Anterior cingulate cortex (tissue), 58 donors: ENCODE data around the gene KLF13.

Experiments
- DNase-seq, 58 donors: peaks; one replicate each; lab custom pipeline; 2025; lab: John Stamatoyannopoulos, UW

KLF13 gene

GRCh38 chr15:31415201-31415600 lies 88.6 kb downstream of the KLF13 start:
- no peak for DNase-seq

GRCh38 chr15:31419820-31420219 lies 93.2 kb downstream of the KLF13 start:
- no peak for DNase-seq

- no peak for DNase-seq
Measured at GRCh38 chr15:31427411-31427810, 100.8 kb downstream of the KLF13 start.
